Neutrophil (primary cell): ENCODE measurements around the gene MORC1.

Experiments used
- H3K27ac ChIP-seq: fragments of 200-600 bp; sonication (generic); 2 replicates; pipeline ENCODE4 v1.5.1; 2016; ENCODE audit warnings: mild to moderate bottlenecking, moderate library complexity
- H3K27me3 ChIP-seq: fragments of 200-600 bp; sonication (generic); 2 replicates; pipeline ENCODE4 v1.6.0; 2016; ENCODE audit warnings: mild to moderate bottlenecking
- H3K36me3 ChIP-seq: fragments of 200-600 bp; sonication (generic); 2 replicates; pipeline ENCODE4 v1.5.1; 2017
- H3K4me1 ChIP-seq, 2 experiments: fragments of 200-600 bp in 1 of 2; sonication (generic) in 1 of 2; 1 replicate in 1 of 2; 2 replicates in 1 of 2; pipeline versions ENCODE4 v1.5.1 to v1.6.1; 2013 to 2016; ENCODE audit warnings: low read depth in 1 of 2, low read length in 1 of 2, mild to moderate bottlenecking in 1 of 2, moderate library complexity in 1 of 2; ENCODE audit not compliant: control insufficient read depth in 1 of 2, insufficient read depth in 1 of 2
- H3K4me3 ChIP-seq, 2 experiments: fragments of 200-600 bp in 1 of 2; sonication (generic) in 1 of 2; 1 replicate in 1 of 2; 2 replicates in 1 of 2; pipeline ENCODE4 v1.5.1; 2013 to 2016; ENCODE audit warnings: low read depth in 1 of 2, low read length in 1 of 2, mild to moderate bottlenecking in 1 of 2, moderate library complexity in 1 of 2
- H3K9me3 ChIP-seq: fragments of 200-600 bp; sonication (generic); 2 replicates; pipeline ENCODE4 v1.5.1; 2016
- CTCF ChIP-seq: fragments of 200-600 bp; sonication (generic); IDR thresholded peaks from 2 replicates; pipeline ENCODE4 v1.5.1; 2016; ENCODE audit warnings: antibody characterized with exemption

Gene MORC1

GRCh38 chr3:109025896-109026295 lies 92.0 kb downstream of the MORC1 start:
- no peaks in the 10 kb centered on the region for H3K9me3 ChIP-seq
- H3K27me3 ChIP-seq: no peaks in the 10 kb centered on the region
- H3K4me1 ChIP-seq: no peaks in the 10 kb centered on the region
- TF ChIP-seq CTCF: no peak
- no peak overlapping the region for H3K4me3 ChIP-seq
- H3K27ac ChIP-seq: no peak overlapping the region
- H3K36me3 ChIP-seq: no peaks in the 10 kb centered on the region

- Histone ChIP-seq H3K4me3 (no peak overlapping the region), H3K27me3 (no peaks in the 10 kb centered on the region), H3K9me3 (no peaks in the 10 kb centered on the region), H3K27ac (no peak overlapping the region), H3K4me1 (no peaks in the 10 kb centered on the region), H3K36me3 (no peaks in the 10 kb centered on the region)
- no peak for TF ChIP-seq CTCF
Measured at GRCh38 chr3:109023656-109024254, 94.2 kb downstream of the MORC1 start.

GRCh38 chr3:109023167-109023566 lies 94.8 kb downstream of the MORC1 start:
- no peaks in the 10 kb centered on the region for H3K4me1 ChIP-seq
- no peak for TF ChIP-seq CTCF
- no peaks in the 10 kb centered on the region for H3K36me3 ChIP-seq
- H3K9me3 ChIP-seq: no peaks in the 10 kb centered on the region
- H3K4me3 ChIP-seq: no peak overlapping the region
- H3K27ac ChIP-seq: no peak overlapping the region
- no peaks in the 10 kb centered on the region for H3K27me3 ChIP-seq

- Histone ChIP-seq H3K27me3 (no peaks in the 10 kb centered on the region), H3K27ac (no peak overlapping the region), H3K36me3 (no peaks in the 10 kb centered on the region), H3K4me1 (no peaks in the 10 kb centered on the region), H3K9me3 (no peaks in the 10 kb centered on the region), H3K4me3 (no peak overlapping the region)
- TF ChIP-seq CTCF: no peak
Measured at GRCh38 chr3:109021556-109021955, 96.4 kb downstream of the MORC1 start.

- H3K27me3 ChIP-seq: no peaks in the 10 kb centered on the region
- no peaks in the 10 kb centered on the region for H3K4me1 ChIP-seq
- H3K27ac ChIP-seq: no peak overlapping the region
- no peak overlapping the region for H3K4me3 ChIP-seq
- H3K9me3 ChIP-seq: no peaks in the 10 kb centered on the region
- TF ChIP-seq CTCF: no peak
- no peaks in the 10 kb centered on the region for H3K36me3 ChIP-seq
Measured at GRCh38 chr3:109018828-109019227, 99.1 kb downstream of the MORC1 start.

GRCh38 chr3:109005443-109005842 lies 112.5 kb downstream of the MORC1 start:
- Histone ChIP-seq H3K4me1 (no peaks in the 10 kb centered on the region), H3K27ac (no peak overlapping the region), H3K9me3 (no peaks in the 10 kb centered on the region), H3K27me3 (no peaks in the 10 kb centered on the region), H3K36me3 (no peaks in the 10 kb centered on the region), H3K4me3 (no peak overlapping the region)
- TF ChIP-seq CTCF: no peak
